HG02610 (cell line): Measurements from ENCODE around the gene IFIT1B.
"Not testable (repeated sequence)": the region's sequence is repeated elsewhere in the genome, so short reads cannot be mapped to it uniquely, and the experiment has no call there.

Source experiments
- ATAC-seq: cut with Tn5 transposase; IDR thresholded peaks from one replicate; pipeline ENCODE4 v1.9.1; 2021; ENCODE audit warnings: mild to moderate bottlenecking, moderate library complexity; ENCODE audit not compliant: unreplicated experiment

The IFIT1B gene

GRCh38 chr10:89411135-89411534 lies 33.3 kb downstream of the IFIT1B start:
- ATAC-seq, result not testable (repeated sequence)

- ATAC-seq, result not testable (repeated sequence)
Measured at GRCh38 chr10:89412276-89412675, 34.4 kb downstream of the IFIT1B start.

GRCh38 chr10:89413398-89413912 lies 35.6 kb downstream of the IFIT1B start:
- no peak for ATAC-seq

GRCh38 chr10:89414146-89414878 lies 36.5 kb downstream of the IFIT1B start, which contains the start of gene IFIT5:
Gene IFIT5 (plus strand): TSS chr10:89414568. CDS start chr10:89414799, 231 bp downstream.
- ATAC-seq, result peak; percentile 66

- peak; percentile 38 for ATAC-seq
Measured at GRCh38 chr10:89414879-89415821, 37.3 kb downstream of the IFIT1B start.

GRCh38 chr10:89416465-89416864 lies 38.6 kb downstream of the IFIT1B start:
- ATAC-seq, result no peak

- ATAC-seq, result no peak
Measured at GRCh38 chr10:89419548-89419947, 41.7 kb downstream of the IFIT1B start.

GRCh38 chr10:89421018-89421476 lies 43.2 kb downstream of the IFIT1B start:
- no peak for ATAC-seq

GRCh38 chr10:89425000-89425399 lies 47.1 kb downstream of the IFIT1B start:
- ATAC-seq, result no peak

GRCh38 chr10:89426230-89426868 lies 48.5 kb downstream of the IFIT1B start:
- peak; percentile 61 for ATAC-seq

- no peak for ATAC-seq
Measured at GRCh38 chr10:89427629-89428028, 49.8 kb downstream of the IFIT1B start.

GRCh38 chr10:89428877-89429276 lies 51.0 kb downstream of the IFIT1B start:
- no peak for ATAC-seq

- ATAC-seq, result no peak
Measured at GRCh38 chr10:89431977-89432376, 54.1 kb downstream of the IFIT1B start.
